BE2C (cell line): Measurements from ENCODE around the gene SERPINA6.

Experiments used
- DNase-seq: peaks from one replicate; pipeline ENCODE4 v3.0.0-alpha.2; 2020
- H3K27me3 ChIP-seq: fragments of 250-450 bp; sonication (Bioruptor Pico); 2 replicates; pipeline ENCODE4 v1.5.1; 2020; ENCODE audit warnings: mild to moderate bottlenecking
- H3K36me3 ChIP-seq: fragments of 250-450 bp; sonication (Bioruptor Pico); 2 replicates; pipeline ENCODE4 v1.5.1; 2020; ENCODE audit warnings: mild to moderate bottlenecking
- H3K4me1 ChIP-seq: fragments of 250-450 bp; sonication (Bioruptor Pico); 2 replicates; pipeline ENCODE4 v1.5.1; 2020
- H3K4me3 ChIP-seq: 2 replicates; pipeline ENCODE4 v1.5.1; 2011; ENCODE audit warnings: low read depth, low read length
- H3K9me3 ChIP-seq: fragments of 250-450 bp; sonication (Bioruptor Pico); 2 replicates; pipeline ENCODE4 v1.5.1; 2020
- TF ChIP-seq, protein P1 (sequence below): IDR thresholded peaks from 2 replicates; pipeline ENCODE4 v1.5.1; 2012; ENCODE audit warnings: mild to moderate bottlenecking, low read depth, low read length

SERPINA6 gene

DNA sequence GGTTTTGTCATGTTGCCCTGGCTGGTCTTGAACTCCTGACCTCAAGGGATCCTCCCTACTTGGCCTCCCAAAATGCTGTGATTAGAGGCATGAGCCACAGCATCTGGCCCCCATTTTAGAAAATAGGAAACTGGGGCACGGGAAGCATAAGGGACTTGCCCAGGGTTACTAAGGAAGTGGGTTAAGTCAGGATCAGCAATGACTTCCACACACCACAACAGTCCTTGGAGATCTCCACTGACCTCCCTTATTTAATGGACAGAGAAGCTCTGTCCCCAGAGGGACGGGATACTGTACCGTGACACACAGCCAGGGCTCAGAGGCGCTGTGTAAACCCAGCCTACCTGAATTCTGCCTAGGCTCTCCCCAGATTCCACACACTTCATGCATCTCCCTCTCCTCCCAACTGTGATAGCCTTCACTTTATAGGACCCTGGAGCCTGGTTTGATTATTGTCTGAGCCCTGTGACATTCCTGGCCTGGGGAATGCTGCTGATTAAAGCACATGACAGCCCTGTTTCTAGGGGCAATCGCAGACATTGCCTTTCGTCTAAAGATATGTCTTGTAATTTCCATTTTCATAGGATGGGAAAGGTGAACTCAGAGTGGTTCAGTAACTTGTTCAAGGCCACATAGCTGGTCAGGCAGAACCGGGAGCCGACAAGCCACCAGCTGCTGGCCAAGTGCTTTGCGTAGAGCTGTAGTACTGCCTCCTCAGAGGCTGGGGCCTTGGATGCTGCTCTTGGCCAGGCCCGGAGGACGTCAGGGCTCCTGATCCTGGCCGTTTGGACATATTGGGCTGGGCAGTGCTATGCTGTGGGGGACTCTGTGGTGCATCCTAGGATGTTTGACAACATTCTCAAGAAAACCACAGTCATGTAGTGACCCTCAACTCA is 44.5 kb upstream of the SERPINA6 start:
- TF ChIP-seq, protein P1, sequence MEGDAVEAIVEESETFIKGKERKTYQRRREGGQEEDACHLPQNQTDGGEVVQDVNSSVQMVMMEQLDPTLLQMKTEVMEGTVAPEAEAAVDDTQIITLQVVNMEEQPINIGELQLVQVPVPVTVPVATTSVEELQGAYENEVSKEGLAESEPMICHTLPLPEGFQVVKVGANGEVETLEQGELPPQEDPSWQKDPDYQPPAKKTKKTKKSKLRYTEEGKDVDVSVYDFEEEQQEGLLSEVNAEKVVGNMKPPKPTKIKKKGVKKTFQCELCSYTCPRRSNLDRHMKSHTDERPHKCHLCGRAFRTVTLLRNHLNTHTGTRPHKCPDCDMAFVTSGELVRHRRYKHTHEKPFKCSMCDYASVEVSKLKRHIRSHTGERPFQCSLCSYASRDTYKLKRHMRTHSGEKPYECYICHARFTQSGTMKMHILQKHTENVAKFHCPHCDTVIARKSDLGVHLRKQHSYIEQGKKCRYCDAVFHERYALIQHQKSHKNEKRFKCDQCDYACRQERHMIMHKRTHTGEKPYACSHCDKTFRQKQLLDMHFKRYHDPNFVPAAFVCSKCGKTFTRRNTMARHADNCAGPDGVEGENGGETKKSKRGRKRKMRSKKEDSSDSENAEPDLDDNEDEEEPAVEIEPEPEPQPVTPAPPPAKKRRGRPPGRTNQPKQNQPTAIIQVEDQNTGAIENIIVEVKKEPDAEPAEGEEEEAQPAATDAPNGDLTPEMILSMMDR, result no peak
- no peaks in the 10 kb centered on the region for H3K4me1 ChIP-seq
- H3K9me3 ChIP-seq, result no peaks in the 10 kb centered on the region
- DNase-seq, result no peak
- H3K36me3 ChIP-seq, result no peaks in the 10 kb centered on the region
- no peak overlapping the region for H3K4me3 ChIP-seq
- peaks cover under 1% of the 10 kb centered on the region; the same call in 1 of the 2 replicates for H3K27me3 ChIP-seq

DNA sequence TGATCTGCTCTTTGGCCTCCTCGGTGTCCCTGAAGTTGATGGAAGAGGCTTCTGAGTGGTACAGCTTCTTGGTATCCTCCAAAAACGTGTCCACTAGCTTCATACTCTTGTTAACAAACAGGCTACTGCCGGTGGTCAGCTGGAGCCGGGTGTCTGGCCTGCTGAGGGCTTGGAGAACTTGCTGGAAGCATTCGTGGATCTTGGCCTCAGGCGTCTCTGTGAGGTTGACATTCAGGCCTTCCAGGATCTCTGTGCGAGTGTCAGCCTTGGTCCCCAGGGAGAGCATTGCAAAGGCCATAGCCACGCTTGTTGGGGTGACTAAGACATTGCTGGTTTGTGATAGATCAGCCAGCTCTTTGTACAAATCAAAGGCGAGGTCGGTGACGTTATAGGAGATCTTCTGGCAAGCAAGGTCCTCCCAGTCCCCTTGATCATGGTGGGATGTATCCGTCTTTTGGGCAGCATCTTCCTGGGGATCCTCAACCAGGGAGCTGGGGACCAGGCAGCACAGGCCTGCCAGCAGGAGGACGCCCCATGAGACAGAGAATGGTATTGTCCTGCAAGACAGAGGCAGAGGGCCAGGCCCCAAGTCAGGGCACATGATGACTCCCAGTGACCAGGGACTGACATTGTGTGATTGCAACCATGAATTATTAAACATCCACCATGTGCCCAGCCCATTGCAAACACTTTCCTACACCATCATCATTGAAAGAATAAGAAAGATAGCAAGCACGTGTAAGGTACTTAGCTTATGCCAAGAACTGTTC is 43.2 kb upstream of the SERPINA6 start, which contains the start of gene SERPINA2:
TSS of gene SERPINA2 (minus strand) at position 553 of the 770 bp plus-strand sequence.
- H3K36me3 ChIP-seq, result no peaks in the 10 kb centered on the region
- no peaks in the 10 kb centered on the region for H3K4me1 ChIP-seq
- no peaks in the 10 kb centered on the region; the same call in 1 of the 2 replicates for H3K27me3 ChIP-seq
- TF ChIP-seq, protein P1, result no peak
- no peak within 1 kb of the TSS for H3K4me3 ChIP-seq
- DNase-seq, result no peak
- no peaks in the 10 kb centered on the region for H3K9me3 ChIP-seq

DNA sequence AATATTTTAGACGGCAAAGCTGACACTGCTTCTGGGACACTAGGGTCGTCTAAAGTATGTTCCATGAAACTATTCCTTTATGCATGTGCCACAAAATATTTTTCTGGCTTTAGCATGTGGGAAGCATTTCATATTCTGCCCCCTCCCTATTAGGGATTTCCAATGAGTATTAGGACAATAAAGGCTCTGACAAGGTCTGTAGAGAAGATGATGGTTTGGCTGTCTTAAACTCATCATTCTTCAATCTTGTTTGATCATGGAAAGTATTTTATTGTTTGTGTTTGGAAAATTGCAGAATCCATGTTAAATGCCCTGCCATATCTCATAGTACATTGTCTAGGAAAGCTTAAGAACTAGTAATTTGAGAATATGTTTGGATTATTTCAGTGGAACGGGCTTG is 42.5 kb upstream of the SERPINA6 start:
- Histone ChIP-seq H3K9me3 (no peaks in the 10 kb centered on the region), H3K4me3 (no peak overlapping the region), H3K36me3 (no peaks in the 10 kb centered on the region), H3K27me3 (no peaks in the 10 kb centered on the region; the same call in 1 of the 2 replicates), H3K4me1 (no peaks in the 10 kb centered on the region)
- no peak for DNase-seq
- TF ChIP-seq, protein P1, result no peak

DNA sequence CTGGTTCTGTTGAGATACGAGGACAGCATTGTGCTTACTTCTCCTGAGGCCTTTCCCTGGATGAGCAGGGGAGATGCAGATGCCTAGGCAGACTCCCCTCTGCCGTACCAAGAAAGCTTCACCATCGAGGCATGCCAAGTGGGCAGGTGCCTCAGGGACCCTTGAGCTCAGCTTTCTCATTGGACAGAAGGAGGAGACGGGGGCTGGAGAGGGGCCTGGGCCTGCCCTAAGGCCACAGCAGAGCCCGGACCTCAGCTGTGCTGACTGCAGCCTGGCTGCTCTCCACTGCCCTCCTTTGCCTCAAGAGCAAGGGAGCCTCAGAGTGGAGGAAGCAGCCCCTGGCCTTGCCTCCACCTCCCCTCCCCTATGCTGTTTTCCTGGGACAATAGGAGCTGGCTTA is 41.8 kb upstream of the SERPINA6 start:
- no peaks in the 10 kb centered on the region for H3K36me3 ChIP-seq
- no peaks in the 10 kb centered on the region; the same call in 1 of the 2 replicates for H3K27me3 ChIP-seq
- H3K4me1 ChIP-seq, result no peaks in the 10 kb centered on the region
- no peak overlapping the region for H3K4me3 ChIP-seq
- TF ChIP-seq, protein P1, result no peak
- no peaks in the 10 kb centered on the region for H3K9me3 ChIP-seq
- no peak for DNase-seq

DNA sequence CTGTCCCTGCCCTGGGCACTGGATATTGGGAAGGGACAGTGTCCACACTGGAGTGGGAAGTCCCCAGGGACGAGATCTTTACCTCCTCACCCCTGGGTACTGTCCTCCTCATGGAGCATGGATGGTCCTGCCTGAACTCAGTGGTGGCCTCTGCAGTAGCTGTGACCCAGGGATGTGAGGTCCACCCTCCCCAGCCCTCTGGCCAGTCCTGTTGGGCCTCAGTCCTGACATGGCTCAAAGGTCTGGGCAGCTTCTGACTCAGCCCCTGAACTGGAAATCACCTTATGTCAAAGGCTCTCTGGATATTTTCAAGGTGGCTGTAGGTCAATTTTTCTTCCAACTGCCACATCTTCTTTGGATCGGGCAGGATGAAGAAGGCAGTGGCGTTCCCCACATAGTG is 40.9 kb upstream of the SERPINA6 start:
- no peak for DNase-seq
- H3K4me3 ChIP-seq, result no peak overlapping the region
- no peaks in the 10 kb centered on the region for H3K9me3 ChIP-seq
- no peaks in the 10 kb centered on the region for H3K36me3 ChIP-seq
- no peaks in the 10 kb centered on the region; the same call in 1 of the 2 replicates for H3K27me3 ChIP-seq
- H3K4me1 ChIP-seq, result no peaks in the 10 kb centered on the region
- TF ChIP-seq, protein P1, result no peak
